Measurements from ENCODE around the gene DSP.

The DSP gene

GRCh38 chr6:7589221-7589620 is 47.8 kb downstream of the DSP start:
- DNase-seq (ENCODE audit: low read depth in 1 of 2, low spot score in 1 of 2) = no peak
- Histone ChIP-seq H3K4me3 (replicated peaks; ENCODE audit: insufficient read depth, low read length) (no peak overlapping the region; the same call in 1 of the 2 replicates), H3K27me3 (ENCODE audit: insufficient read depth, poor library complexity, severe bottlenecking) (no peaks in the 10 kb centered on the region), H3K27ac (replicated peaks) (peak overlapping the region; percentile 85)
- TF ChIP-seq GABPA (IDR thresholded peaks at IDR 0.05; ENCODE audit: low read depth) = no peak
- no peak for TF ChIP-seq CTCF (IDR thresholded peaks at IDR 0.05; ENCODE audit: insufficient read depth, low read length)
- no peak for TF ChIP-seq POLR2AphosphoS5 (IDR thresholded peaks at IDR 0.05; ENCODE audit: low read depth)
- TF ChIP-seq SPI1 (IDR thresholded peaks at IDR 0.05; ENCODE audit: borderline replicate concordance, low read depth) = no peak
- TF ChIP-seq, protein P1, sequence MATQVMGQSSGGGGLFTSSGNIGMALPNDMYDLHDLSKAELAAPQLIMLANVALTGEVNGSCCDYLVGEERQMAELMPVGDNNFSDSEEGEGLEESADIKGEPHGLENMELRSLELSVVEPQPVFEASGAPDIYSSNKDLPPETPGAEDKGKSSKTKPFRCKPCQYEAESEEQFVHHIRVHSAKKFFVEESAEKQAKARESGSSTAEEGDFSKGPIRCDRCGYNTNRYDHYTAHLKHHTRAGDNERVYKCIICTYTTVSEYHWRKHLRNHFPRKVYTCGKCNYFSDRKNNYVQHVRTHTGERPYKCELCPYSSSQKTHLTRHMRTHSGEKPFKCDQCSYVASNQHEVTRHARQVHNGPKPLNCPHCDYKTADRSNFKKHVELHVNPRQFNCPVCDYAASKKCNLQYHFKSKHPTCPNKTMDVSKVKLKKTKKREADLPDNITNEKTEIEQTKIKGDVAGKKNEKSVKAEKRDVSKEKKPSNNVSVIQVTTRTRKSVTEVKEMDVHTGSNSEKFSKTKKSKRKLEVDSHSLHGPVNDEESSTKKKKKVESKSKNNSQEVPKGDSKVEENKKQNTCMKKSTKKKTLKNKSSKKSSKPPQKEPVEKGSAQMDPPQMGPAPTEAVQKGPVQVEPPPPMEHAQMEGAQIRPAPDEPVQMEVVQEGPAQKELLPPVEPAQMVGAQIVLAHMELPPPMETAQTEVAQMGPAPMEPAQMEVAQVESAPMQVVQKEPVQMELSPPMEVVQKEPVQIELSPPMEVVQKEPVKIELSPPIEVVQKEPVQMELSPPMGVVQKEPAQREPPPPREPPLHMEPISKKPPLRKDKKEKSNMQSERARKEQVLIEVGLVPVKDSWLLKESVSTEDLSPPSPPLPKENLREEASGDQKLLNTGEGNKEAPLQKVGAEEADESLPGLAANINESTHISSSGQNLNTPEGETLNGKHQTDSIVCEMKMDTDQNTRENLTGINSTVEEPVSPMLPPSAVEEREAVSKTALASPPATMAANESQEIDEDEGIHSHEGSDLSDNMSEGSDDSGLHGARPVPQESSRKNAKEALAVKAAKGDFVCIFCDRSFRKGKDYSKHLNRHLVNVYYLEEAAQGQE (IDR thresholded peaks at IDR 0.05; ENCODE audit: insufficient replicate concordance, low read depth) = no peak

GRCh38 chr6:7589949-7590917 is 48.8 kb downstream of the DSP start, which contains the start of gene SNRNP48:
Gene SNRNP48 (plus strand): TSS chr6:7590198. CDS start chr6:7590258, 60 bp downstream.
- peak; percentile 88 to 96 for DNase-seq (ENCODE audit: low read depth in 1 of 2, low spot score in 1 of 2)
- Histone ChIP-seq H3K27ac (replicated peaks) (peak within 1 kb of the TSS; percentile 85), H3K27me3 (ENCODE audit: insufficient read depth, poor library complexity, severe bottlenecking) (no peaks in the 10 kb centered on the region), H3K4me3 (replicated peaks; ENCODE audit: insufficient read depth, low read length) (peak within 1 kb of the TSS; percentile 94)
- TF ChIP-seq GABPA (IDR thresholded peaks at IDR 0.05; ENCODE audit: low read depth) (no peak), SPI1 (IDR thresholded peaks at IDR 0.05; ENCODE audit: borderline replicate concordance, low read depth) (peak; percentile 62; the same call in 1 of the 2 replicates), CTCF (IDR thresholded peaks at IDR 0.05; ENCODE audit: insufficient read depth, low read length) (no peak), POLR2AphosphoS5 (IDR thresholded peaks at IDR 0.05; ENCODE audit: low read depth) (peak; percentile 89)
- TF ChIP-seq, protein P1 (IDR thresholded peaks at IDR 0.05; ENCODE audit: insufficient replicate concordance, low read depth) = no peak

DNA sequence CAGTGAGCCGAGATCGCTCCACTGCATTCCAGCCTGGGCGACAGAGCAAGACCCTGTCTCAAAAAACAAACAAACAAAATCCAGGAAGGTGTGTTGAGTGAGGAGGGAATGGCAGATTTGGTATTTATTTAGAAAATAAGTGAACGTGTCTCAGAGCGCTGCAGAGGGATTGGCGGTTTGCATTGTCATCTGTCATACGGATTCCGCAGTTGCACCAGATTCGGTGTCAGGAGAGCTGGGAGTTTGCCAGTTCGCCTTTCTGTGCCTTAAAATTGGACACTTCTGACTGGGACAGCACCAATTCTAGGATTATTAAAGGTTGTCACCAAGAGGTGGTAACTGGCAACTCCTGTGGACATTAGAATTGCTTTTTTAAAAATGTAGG is 49.4 kb downstream of the DSP start:
- Histone ChIP-seq H3K27me3 (ENCODE audit: insufficient read depth, poor library complexity, severe bottlenecking) (no peaks in the 10 kb centered on the region), H3K27ac (replicated peaks) (peak overlapping the region; percentile 85), H3K4me3 (replicated peaks; ENCODE audit: insufficient read depth, low read length) (peak overlapping the region; percentile 94)
- TF ChIP-seq GABPA (IDR thresholded peaks at IDR 0.05; ENCODE audit: low read depth) = no peak
- TF ChIP-seq SPI1 (IDR thresholded peaks at IDR 0.05; ENCODE audit: borderline replicate concordance, low read depth) = no peak
- TF ChIP-seq POLR2AphosphoS5 (IDR thresholded peaks at IDR 0.05; ENCODE audit: low read depth) = no peak
- TF ChIP-seq, protein P1 (IDR thresholded peaks at IDR 0.05; ENCODE audit: insufficient replicate concordance, low read depth) = no peak
- no peak for TF ChIP-seq CTCF (IDR thresholded peaks at IDR 0.05; ENCODE audit: insufficient read depth, low read length)
- peak in 1 of 2 experiments; percentile 23 for DNase-seq (ENCODE audit: low read depth in 1 of 2, low spot score in 1 of 2)
